NB4 (cell line): ENCODE measurements around the gene AXIN2.

Experiments used
- DNase-seq: peaks from one replicate; pipeline ENCODE4 v3.0.0; 2010; ENCODE audit warnings: low read depth
- H3K4me3 ChIP-seq: one replicate; pipeline ENCODE4 v1.5.1; 2011; ENCODE audit warnings: mild to moderate bottlenecking, low read depth, low read length, moderate library complexity
- MYC ChIP-seq: IDR thresholded peaks from 2 replicates; pipeline ENCODE4 v1.6.1; 2011; ENCODE audit warnings: low read depth, low read length
- POLR2A ChIP-seq: IDR thresholded peaks from 2 replicates; pipeline ENCODE4 v1.6.1; 2011; ENCODE audit warnings: mild to moderate bottlenecking; ENCODE audit not compliant: insufficient read length; ENCODE audit errors: extremely low read depth
- TF ChIP-seq, protein P1 (sequence below): IDR thresholded peaks from one replicate; pipeline ENCODE4 v1.5.1; 2012; ENCODE audit warnings: low read depth, low read length
- TF ChIP-seq, protein P2 (sequence below): IDR thresholded peaks from 2 replicates; pipeline ENCODE4 v1.6.1; 2011; ENCODE audit warnings: low read depth, low read length

Gene AXIN2

DNA sequence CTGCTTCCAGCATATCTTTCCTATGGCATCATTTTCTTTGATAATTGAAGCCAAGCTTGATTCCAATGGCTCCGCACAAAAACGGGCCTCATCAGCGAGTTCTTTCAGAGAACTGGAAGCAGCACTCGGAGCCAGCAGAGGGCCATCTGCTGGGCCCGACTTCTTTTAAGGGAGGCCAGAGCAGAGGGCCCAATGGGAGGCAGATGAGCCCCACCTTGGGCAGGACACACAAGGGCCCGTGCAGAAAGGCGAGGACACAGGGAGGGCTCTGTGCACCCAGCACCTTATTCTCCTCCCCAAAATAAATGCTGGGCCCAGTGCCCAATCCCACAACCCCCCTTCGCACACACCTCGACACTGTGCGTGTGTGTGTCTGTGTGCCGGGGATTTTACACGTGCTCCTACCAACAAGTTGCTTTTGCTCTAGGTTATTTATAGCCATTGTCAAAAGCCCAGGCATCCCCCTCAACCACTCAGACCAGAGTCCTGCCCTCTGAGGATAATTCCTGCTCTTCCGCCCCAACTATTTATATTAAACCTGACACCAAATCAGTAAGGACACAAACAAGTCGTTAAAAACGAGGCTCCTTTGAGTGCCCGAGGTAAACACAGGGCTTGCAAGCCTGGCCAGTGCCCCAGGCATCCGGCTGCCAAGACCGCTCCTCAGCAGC lies 6.8 kb downstream of the AXIN2 start:
- TF ChIP-seq POLR2A = no peak
- TF ChIP-seq, protein P1, sequence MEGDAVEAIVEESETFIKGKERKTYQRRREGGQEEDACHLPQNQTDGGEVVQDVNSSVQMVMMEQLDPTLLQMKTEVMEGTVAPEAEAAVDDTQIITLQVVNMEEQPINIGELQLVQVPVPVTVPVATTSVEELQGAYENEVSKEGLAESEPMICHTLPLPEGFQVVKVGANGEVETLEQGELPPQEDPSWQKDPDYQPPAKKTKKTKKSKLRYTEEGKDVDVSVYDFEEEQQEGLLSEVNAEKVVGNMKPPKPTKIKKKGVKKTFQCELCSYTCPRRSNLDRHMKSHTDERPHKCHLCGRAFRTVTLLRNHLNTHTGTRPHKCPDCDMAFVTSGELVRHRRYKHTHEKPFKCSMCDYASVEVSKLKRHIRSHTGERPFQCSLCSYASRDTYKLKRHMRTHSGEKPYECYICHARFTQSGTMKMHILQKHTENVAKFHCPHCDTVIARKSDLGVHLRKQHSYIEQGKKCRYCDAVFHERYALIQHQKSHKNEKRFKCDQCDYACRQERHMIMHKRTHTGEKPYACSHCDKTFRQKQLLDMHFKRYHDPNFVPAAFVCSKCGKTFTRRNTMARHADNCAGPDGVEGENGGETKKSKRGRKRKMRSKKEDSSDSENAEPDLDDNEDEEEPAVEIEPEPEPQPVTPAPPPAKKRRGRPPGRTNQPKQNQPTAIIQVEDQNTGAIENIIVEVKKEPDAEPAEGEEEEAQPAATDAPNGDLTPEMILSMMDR = no peak
- TF ChIP-seq, protein P2, sequence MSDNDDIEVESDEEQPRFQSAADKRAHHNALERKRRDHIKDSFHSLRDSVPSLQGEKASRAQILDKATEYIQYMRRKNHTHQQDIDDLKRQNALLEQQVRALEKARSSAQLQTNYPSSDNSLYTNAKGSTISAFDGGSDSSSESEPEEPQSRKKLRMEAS = no peak
- no peak for TF ChIP-seq MYC
- no peak overlapping the region for H3K4me3 ChIP-seq
- DNase-seq = no peak

DNA sequence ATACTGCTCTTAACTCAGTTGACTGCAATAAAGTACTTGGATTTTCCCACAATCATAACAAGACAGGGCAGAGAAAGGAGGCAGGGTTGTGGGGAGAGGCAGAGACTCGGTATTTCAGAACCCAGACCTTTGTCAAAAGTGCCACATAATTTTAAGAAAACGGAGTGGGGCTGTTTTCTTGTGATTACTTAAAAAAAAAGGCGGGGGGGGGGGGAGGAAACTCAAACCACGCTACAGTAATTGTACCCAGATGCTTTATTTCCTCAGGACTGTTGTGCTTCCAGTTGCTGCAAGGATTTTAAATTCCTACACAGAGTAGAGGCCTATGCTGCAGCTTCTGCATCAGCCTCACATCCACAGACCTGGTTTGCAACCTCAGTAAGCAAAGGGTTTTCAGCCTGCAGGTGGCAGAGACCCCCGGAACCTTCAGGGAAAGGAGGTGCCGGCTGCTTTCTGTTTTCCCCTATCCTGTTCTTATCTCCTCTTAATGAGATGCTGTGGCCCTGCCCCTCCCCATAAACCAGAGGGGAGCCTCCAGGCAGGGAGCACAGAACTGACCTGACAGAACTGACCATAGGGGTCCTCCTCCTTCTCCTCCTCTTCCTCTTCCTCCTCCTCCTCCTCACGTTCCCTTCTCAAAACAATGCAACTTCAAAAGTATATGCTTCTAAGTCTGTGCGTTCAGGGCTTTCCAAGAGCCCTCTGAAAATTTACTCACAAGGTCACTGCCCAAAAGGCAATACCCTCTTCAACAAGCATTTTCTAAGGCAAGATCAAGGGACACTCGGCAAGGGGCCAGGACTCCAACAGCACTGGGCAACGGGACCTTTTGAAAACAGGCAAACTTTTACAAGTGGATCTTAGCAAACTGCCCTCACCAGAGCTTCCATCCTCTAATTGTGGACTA lies 7.5 kb downstream of the AXIN2 start:
- H3K4me3 ChIP-seq = no peak overlapping the region
- DNase-seq = no peak
- TF ChIP-seq, protein P2 = no peak
- TF ChIP-seq, protein P1 = no peak
- TF ChIP-seq POLR2A = no peak
- no peak for TF ChIP-seq MYC

DNA sequence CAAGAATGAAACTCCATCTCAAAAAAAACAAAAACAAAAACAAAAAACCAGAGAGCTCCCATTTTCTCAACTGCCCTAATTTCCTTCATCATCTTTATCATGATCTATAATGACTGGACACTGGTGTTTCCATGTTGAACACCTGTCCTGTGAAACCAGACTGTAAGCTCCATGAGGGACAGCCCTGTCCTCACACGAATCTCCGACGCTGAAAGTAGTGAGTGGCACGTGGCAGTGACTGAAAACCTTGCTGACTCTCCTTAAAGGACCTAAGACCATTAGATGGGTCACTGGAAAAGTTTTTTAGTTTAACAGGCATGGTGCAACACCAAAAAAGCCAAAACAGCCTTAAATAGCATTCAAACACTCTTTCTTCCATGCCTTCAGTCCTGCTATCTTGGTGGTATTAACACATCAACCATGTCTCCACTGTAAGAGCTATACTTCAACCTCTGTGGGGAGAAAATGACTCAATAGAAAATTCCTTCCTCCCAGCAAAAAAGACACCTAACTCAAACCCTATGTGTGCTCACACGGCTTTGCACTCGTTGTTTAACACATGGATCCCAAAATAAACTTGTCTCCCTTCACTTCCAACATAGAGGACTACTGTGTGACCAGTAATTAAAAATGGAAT lies 8.3 kb downstream of the AXIN2 start:
- no peak for DNase-seq
- TF ChIP-seq, protein P1 = no peak
- no peak overlapping the region for H3K4me3 ChIP-seq

GRCh38 chr17:65552214-65552613 lies 9.2 kb downstream of the AXIN2 start:
- TF ChIP-seq MYC (no peak), POLR2A (no peak)
- TF ChIP-seq, protein P2 = no peak
- TF ChIP-seq, protein P1 = no peak
- H3K4me3 ChIP-seq = no peak overlapping the region
- DNase-seq = no peak

DNA sequence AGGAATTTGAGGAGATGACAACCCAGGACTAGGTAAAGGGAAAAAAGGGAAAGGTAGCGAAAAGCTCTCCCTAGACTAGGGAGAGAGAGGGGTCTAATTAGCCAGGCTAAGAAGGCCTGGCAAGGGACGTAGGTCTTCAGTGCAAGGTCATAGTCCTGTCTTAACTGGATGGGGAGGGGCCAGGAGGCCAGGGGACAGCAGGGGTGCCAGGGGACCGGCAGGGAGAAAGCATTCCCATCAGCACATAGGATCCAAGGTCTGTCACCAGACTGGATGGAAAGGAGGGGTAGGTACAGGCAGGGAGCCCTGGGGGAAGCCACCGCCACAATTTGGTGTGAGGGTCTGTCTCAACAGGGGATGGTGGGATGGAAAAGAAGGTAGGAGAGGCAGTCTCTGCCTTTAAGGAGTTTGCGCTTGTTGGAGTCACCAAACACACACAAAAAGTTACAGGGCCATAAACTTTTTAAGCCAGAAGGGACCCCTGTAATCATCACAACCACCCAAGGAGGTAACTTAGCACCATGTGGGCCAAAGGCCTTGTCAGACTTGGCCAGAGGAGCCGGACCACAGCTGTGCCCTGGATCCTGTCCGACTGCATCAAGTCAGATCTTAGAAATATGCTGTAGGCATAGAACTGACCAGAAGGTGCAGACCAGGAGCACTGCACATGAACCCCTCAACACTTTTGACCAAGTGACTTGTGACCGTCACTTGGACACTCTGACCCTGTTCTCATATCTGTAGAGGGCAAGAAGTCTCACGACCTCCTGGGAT lies 10.0 kb downstream of the AXIN2 start:
- H3K4me3 ChIP-seq = no peak overlapping the region
- TF ChIP-seq POLR2A = no peak
- TF ChIP-seq, protein P1 = no peak
- DNase-seq = no peak
